ENCODE results near the gene SPECC1L.

Gene SPECC1L

DNA sequence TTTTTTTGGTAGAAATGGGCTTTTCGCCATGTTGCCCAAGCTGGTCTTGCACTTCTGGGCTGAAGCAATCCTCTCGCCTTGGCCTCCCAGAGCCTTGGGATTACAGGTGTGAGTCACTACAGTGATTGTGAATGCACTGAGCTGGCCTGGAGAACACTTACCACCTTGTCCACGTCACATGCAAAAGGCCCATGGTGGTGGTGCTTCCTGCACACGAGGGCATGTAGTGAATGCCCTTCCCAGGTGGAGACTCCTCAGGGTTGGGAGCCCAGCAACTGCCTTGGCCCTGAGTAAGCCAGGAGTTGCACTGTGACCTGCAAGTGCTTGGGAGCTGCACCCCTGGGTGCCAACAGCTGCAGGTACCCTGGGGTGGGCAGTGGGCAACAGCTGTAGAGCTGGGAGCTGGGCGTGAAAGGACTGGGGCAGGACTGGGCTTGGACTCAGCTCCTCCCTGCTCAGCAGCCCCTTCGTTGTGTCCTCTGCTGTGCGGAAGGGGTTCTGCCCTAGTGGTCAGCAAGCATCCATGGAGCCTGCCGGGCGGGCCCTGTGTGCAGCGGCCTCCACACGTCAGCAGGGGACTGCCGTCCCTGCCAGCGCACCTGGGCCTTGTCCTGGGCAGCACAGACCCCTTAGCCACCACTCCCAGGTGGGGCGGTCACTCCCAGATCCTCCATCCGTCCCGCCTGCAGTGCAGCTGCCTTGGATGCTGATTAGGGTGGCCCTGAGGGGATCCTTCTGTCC is 147.4 kb downstream of the SPECC1L start:
- DNase-seq (ENCODE audit: low read depth): no peak

DNA sequence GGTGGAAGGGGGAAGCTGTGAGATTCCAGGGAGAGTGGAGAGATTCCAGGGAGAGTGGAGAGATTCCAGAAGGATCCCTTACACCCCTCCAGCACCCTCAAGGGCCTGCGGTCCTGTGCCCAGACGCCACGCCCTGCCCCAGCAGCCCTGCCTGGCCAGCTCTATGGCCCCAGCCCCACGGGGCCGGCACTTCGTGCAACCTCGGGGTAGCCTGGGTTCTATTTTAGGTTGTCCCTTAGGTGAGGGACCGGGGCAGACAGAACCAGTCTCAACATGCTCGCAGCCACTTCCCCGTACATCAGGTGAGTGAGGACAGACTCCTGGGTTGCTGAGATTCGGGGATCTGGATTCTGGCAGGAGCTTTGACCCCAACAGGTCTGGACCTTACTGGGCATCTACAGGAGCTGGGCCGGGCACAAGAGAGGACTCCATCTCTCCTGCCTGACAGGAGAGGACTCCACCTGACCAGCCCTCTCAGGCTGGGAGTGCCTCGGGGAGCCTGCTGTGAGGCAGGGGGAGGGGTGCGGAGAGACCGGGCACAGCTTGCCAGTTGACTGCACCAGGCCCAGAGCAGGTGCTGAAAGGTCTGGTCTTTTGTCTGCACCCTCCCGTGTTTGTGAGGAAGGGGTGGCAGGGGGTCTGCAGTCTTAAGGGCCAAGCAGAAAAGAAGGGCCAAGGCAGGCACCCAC is 148.3 kb downstream of the SPECC1L start:
- no peak for DNase-seq (ENCODE audit: low read depth)

DNA sequence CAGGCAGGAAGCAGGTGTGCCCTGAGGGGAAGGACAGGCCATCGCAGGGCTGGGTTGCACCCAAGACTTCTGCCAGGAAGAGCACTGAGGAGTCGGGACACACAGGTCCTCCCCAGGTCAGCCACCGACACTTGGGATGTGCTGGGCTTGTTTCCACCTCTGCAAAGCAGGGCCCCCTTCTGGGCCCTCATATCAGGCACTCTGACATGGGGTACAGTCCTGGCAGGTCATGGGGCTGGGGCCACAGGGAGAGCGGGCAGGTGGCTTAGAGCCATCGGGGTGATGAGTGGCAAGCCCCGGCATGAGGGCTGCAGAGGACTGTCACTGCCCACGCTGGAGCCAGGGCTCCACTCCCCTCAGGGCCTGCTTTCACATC is 148.8 kb downstream of the SPECC1L start:
- DNase-seq (ENCODE audit: low read depth): no peak

DNA sequence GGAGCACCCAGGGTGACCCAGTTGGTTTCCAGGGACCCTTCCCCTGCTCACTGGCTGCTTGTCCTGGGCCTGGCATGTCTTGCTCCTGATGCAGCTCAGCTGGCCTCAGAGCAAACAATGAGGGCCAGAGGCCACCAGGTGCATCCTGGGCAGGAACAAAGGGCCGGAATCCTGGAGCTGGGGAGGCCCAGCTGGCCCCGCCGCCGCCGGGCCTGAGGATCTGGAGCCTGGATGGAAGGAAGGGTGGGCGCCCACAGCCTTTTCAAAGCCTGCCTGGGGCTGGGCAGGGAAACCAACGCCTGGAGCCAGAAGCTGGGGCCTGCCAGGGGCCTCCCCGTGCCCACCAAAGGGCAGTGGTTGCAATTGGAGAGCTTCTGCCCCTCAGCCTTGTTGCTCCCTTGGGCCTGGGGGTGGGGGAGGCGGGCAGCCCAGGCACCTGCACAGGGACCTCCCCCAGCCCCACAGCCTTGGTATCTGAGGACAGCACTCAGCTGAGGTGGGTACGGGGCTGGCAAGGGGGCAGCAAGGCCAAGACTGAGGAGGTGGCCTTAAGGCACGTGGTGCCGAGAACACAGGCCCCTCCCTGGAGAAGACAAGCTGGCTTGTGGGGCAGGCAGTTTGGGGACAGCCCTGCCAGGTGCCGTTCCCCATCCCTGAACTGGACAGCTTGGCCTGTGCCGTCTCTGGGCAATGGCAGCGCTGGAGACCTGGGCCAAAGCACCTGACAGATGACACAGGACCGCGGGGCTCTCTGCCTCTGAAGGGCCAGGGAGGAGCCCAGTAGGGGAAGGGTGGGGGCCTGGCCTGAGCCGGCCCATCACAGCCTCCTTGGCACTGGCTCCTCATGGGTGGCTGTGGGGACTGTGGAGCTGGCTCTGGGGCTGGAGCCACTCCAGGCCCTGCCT is 149.7 kb downstream of the SPECC1L start:
- DNase-seq (ENCODE audit: low read depth): no peak

DNA sequence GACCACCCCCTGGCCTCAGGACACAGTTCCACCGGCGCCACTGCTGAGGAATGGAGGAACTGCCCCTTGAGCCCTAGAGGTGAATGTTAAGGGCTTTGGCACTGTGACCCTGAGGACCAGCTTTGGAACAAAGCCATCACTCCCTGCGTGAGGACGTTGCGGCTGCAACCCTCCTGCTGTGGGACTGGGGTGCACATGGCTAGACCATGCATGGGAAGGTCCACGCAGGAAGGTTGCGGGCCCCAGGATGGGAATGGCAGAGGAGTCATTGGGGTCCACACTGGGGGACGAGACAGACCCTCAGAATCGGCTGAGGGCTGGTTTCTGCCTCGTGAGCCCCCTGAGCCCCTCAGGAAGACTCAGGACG is 150.3 kb downstream of the SPECC1L start:
- DNase-seq (ENCODE audit: low read depth): no peak

DNA sequence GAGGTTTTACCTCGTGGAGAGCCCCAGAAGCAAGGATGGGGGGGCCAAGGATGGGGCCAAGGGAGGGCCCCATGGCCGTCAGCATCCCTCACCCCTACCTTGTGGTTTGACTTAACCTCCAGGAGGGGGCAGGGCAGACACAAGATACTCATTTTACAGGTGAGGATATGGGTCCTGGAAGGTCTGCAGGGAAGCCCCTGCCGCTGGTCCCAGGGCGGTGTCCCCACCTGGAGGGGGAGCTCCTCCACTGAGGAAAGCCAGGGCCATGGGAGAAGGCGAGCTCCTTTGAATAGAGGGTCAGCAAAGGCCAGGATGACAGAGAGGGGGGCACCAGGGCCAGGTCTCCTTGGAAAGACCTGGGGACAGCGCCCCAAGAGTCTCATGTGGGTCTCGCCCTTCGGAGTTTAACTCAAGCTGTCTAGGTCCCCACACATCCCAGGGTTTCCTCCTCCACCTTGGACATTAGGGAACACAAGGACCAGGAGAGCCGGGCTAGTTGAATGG is 150.8 kb downstream of the SPECC1L start:
- no peak for DNase-seq (ENCODE audit: low read depth)

DNA sequence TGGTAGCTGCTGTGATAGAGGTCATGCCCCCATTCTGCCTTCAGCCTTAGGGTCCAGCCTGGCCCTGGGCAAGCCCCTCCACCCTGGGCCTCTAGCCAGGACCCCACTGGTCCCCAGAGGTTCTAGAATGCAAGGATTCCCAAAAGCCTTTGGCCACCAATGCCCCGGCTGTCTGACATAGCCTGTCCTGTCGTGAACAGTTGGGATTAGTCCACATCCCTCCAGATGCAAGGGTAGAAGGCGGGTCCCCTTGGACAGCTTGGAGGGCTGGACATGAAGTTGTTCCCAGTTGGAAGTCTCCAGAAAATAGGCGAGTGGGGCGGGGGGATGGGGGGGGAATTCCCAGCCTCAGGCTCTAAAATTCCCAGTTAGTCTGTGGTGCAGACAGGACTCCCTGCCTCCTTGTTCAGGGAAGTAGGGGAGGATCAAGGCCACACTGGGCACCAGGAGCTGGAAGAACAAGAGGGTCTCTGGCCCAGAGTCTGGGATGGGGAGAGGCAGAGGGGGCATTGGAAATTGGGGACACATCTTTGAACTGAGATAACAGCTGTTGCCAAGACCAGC is 151.6 kb downstream of the SPECC1L start:
- DNase-seq (ENCODE audit: low read depth): no peak

DNA sequence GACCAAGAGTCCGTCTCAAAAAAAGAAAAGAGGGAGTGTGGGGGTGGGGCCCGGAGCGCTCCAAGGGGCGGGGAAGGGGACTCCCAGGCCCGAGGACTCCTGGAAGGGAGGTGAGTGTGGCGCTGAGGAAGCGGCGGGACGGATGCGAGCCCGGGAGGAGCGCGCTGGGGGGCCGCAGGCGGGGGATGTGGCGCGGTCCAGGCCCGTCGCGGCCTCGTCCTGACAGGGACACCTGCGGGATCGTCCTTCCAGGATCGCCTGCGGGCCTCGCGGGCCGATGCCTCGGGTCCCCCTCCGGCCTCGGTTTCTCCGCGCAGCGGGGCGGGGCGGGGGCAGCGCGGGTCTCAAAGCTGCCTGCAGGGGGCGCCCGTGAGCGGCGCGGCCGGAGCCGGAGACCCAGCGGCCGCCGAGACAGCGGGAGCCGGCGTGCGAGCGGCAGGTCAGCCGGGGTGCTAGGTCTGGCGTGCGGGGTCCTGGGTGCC is 152.9 kb downstream of the SPECC1L start:
- DNase-seq (ENCODE audit: low read depth): no peak

DNA sequence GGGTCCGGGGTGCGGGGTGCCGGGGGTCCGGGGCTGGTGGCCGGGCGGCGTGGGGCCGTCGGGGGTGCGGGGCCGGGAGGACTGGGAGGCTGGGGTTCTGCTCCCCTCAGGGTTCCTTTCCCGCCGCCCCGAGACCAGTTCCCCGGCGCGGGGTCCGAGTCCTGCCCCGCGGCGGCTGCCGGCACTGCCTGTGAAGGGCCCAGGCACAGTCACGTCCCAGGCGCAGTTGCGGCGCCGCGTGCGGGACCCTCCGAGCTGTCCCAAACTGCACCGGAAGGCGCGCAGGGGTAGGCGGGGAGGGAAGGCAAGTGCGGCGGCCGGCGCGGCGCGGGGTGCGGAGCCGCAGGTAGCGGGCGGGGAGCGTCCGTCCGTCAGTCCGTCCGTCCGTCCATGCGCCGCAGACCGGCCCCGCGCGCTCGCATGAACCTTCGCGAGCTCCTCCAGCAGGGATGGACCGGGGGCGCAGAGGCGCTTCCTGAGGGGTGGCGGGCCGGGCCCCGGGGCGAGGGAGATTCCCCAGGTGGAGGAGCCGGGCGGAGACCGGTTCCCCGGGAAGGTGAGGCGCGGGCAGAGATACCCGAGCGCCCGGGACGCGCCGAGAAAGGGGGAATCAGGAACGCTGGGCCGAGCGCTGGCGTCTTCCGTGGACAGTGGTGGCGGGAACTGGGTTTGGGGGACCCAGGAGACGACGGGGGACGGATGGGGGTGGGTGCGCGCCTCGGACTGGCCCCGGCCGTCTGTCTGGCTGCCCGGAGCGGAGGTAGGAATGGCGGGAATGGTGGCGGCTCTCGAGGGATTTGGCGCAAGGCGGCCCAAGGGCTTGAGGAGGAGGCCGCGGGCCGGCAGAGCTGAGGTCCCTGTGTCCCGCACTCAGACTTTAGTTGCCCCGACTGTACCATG is 153.6 kb downstream of the SPECC1L start:
- DNase-seq (ENCODE audit: low read depth): no peak

DNA sequence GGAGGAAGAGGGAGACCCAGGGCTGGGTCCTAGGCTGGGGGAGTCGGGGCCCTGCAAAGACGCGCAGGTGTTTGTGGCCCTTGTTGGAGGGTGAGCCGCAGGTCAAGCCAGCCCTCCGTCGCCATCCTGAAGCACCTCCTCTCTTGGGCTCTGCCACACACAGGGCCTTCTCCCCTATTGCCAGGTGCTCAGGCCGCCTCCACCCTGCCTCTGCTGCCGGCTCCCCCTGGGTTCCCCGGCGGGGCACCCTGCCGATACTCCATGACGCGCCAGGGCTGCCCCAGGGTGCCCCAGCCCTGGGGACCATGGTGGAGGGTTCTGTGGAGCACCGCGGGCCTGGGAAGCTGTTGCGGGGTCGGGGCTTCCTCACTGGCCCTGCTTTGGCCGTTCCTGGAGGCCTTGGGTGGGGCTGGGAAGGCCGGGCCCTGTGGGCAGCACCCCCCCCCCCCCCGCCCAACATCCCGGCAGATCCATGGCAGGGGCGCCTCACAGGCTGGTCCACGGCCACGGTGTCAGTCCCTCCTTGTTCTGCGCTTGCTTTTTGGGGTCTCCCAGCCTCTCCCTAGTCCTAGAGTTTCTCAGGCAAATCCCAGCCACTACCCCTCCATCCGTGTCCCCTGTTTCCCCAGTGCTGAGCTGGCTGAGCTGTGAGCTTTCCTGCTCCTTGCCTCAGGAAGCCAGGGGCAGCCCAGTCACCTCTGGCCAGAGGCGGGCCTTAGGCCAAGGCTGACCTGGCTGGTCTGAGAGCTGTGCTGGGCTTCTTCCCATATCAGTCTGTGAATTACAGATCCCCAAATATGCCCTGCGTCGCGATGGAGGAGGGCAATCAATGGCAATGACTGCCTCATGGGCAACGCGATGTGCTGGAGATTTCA is 154.5 kb downstream of the SPECC1L start:
- DNase-seq (ENCODE audit: low read depth): no peak

DNA sequence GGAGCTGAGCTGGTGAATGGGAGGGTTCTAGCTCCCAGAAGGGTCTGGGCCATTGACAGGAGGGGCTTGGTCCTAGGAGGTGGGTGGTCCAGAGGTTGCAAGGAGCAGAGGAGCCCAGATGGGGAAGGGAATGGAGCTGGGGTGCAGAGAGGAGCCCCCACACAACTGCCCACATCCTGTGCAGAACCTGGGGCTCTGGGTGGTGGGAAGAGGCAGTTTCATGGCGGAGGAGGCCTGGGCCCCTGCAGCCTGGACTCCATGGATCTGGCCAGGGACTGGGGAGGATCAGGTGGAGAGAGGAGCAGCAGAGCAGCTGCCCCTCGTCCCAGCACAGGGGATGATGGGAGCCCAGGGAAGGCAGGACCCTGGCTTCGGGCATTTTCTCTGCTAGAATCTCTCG is 155.8 kb downstream of the SPECC1L start:
- DNase-seq (ENCODE audit: low read depth): no peak

DNA sequence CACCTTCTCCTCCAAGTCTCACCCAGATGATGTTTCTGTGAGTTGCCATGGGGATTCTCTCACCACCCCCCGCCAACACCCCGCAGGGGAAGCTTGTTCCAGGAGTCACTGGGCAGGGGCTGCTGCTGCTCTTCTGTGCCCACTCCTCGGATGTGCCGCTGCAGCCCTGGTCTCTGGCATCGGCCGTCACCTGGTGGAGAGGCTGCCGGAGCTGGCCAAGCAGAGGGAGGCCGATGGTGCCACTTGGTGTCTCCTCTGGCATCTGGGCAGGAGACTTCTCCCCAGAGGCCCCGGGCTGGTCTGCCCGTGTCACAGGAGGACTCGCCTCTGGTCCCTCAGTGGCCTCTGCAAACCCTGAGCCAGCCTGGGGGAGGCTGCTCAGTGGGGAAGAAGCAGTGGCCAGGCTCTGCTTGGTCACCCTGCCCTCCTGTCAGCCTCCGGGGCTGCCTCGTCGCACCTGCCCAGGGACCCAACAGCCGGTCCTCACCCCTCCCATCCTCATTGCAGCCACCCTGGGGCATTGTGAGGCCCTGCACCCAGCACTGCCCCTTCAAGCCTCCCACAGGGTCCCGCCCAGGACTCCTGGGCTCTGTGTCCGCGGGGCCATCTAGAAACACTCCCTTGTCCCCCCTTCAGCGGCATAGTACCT is 156.3 kb downstream of the SPECC1L start:
- DNase-seq (ENCODE audit: low read depth): no peak

DNA sequence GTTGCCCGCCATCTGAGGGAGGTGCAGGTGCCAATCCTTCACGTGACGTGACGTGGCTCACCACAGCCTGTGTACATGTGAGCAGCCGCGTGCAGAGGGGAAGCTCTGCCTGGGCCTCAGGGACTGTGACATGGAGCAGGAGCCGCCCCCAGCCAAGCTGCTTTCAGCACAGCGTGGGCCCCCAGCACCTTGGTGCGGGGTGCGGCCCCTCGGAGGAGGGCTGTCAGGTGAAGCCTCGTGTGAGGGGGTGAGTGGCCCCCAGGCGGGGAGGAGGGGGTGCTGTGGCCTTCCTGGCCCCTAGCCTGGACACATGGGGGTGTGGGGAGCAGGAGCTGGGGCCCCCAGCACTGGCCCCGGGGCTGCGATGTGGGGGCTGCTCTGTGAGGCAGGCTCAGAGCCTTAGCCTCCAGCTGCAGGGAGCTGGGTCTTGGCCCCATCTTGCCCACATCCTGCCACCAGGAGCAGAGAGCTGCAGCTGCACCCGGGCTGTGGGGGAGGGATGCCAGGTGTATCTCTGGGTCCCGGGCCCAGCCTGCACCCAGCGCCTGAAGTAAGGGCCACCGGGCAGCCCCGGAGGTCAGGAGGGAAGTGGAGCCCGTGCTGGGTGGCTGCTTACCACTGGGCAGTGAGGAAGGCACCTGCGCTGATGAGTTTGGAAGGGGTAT is 157.0 kb downstream of the SPECC1L start, which contains the start of gene ADORA2A:
ADORA2A (plus strand) TSS at position 100 of the 665 bp plus-strand sequence. CDS start 5,806 bp downstream, outside the sequence.
- no peak for DNase-seq (ENCODE audit: low read depth)

DNA sequence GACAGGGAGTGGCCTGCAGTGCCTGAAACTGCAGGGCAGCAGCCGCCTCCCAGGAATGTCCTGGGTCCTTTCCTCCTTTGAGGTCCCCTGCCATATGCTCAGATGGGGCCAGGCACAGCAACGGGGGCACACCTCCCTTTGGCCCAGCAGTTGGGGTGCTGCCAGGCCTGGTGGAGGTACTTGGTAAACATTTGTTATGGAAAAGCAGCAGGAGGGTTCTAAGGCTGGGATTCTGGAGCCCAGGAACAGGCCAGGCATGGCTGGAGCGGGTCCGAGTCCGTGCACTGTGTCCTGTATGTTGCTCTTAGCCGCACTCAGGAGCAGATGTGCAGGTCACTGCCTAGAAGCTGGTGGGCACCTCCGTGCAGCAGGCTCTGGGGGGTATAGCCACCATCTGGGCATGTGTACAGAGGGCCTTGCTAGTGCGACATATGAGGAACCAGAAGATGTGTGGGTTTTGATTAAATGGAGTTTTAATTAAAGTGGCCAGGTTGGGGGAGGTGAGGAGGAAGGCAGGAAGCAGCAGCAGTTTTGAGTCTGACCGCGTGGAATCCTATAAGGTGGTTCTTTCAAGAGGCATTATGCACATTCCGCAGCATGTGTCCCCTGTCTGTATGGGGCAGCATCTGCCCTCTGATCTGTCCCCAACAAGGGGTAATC is 158.2 kb downstream of the SPECC1L start:
- DNase-seq (ENCODE audit: low read depth): no peak

DNA sequence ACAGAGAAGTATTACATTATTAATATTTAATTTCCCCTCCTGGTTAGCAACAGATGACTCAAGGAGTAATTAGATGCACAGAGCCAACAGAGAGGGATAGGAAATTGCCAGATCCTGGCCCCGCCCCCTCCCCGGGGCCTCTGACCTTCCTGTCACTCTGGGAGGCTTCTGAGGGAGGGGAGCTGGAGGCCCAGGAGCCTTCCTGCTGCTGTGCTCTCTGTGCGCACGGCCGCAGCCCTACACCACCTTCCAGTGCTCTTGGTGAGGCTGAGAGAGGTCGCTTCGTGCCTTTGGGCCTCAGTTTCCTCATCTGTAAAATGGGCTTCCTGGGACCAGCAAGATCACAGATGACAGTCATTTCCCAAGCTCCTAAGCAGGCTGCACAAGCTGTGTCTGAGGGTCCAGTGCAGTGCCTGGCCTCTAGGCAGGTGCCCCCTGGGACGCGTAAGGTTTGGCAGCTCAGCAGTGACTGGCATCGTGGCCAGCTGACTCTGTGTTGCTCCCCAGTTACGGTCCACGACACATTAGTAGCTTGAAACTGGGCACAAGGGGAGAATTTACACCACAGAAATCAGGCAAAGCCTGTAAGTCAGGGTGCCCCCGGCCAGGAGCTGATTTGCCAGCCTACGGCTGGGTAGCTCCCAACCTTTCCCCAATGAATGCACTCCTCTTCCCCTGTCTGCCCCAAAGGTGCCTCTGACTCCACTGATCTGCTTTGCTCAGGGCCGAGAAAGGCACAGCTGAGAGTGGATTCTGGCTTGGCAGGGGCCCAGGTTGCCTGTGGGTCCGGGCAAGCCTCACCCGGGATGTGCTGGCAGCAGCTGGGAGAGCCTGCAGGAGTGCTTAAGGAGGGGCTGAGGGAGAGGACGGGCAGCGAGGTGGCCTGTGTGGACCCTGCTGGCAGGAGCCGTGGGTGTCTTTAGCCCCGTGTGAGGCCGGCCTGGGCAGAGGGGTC is 159.1 kb downstream of the SPECC1L start:
- no peak for DNase-seq (ENCODE audit: low read depth)

DNA sequence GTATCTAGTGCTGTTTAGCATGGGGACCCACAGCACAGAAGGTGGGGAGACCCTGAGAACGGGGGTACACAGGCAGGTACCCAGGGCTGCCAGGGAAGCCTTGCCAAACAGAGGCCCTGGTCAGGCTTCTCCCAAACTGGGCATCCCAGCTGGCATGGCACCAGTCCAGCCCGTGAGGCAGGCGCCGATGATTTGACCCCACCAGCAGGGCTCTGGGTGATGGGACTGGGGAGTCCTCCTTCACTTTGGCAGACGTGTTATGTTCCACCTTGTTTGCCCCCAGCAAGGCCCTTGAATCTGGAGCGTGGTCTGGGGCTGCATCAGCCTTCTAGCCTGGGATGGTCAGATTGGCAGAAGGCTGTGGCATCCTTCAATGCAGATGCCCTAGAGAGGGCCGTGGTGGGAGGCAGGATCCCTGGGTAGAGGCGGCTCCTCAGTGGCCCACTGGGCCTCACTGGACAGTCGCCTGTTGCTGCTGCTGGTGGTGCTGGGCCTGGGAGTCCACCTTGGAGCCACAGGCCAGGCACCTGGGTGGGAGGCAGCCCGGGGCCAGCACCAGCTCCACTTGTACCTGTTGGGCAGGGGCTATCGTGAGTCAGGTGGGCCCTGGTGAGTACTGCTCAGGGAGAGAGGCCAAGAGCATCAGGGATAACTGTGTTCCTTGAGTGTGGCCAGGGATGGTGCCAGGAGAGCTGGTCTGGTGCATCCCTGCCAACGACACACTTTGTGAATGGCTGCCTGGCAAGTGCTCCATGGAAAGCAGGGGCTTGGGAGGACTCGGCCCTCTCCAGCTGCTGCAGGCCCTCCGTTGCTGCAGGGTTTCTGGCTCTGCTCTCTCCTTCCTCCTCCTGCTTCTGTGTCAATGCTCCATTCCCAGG is 160.0 kb downstream of the SPECC1L start:
- no peak for DNase-seq (ENCODE audit: low read depth)

Measured in HS-27A (cell line).